K562 (cell line): ENCODE results near the gene TCF25. TPM values are rescaled to one million over a fixed set of nuclear protein-coding genes. Genes with fewer than 3 reads are reported as not detected.

ENCODE experiments used
- ATAC-seq: fragments of 200-7000 bp; cut with Tn5 transposase; 3 replicates; pipeline ENCODE4 v1.9.1; 2020; ENCODE audit warnings: moderate library complexity
- BruUV-seq: library from RNA; stranded (reverse); fragments of 400-500 nt; replicated peaks from 2 replicates; lab custom pipeline; 2021; lab: Mats Ljungman, UMichigan
- CTCF ChIA-PET: fragments of 300-600 bp; formaldehyde crosslinking; extraction: SDS; loops from one replicate; lab custom pipeline; 2021; ENCODE audit warnings: low intra/inter-chr PET ratio; lab: Yijun Ruan, JAX
- POLR2A ChIA-PET: fragments of 300-600, 350-650 bp; sonication (Branson Sonifier 250); formaldehyde crosslinking; extraction: SDS; loops from one replicate; lab custom pipeline; 2021; ENCODE audit warnings: antibody characterized with exemption, inconsistent platforms; lab: Yijun Ruan, JAX
- DNase-seq, 4 experiments: peaks; one replicate each; pipeline versions ENCODE4 v3.0.0 to v3.0.0-alpha.2; 2011 to 2018; ENCODE audit warnings: low spot score in 3 of 4, mixed read lengths in 3 of 4; ENCODE audit errors: extremely low read depth in 1 of 4
- FAIRE-seq: peaks from 2 replicates; lab custom pipeline; 2011; peaks lifted over from hg19 to GRCh38; lab: Jason Lieb, UNC
- H2AFZ ChIP-seq: 2 replicates; pipeline ENCODE4 v1.6.0; 2011; ENCODE audit warnings: low read depth, low read length, control low read depth, inconsistent platforms
- H3K27ac ChIP-seq: fragments of 200-600 bp; 3 replicates; pipeline ENCODE4 v1.8.0; 2011; ENCODE audit warnings: low read depth, mild to moderate bottlenecking, control low read depth, inconsistent platforms, low read length, moderate library complexity, mixed read lengths; ENCODE audit errors: extremely low read depth
- H3K27me3 ChIP-seq, 2 experiments: fragments of 300-600 bp in 1 of 2; 2 replicates in 1 of 2; 3 replicates in 1 of 2; pipeline versions ENCODE4 v1.6.0 to v1.8.0; 2011; ENCODE audit warnings: inconsistent platforms in 2 of 2, low read length in 2 of 2, mild to moderate bottlenecking in 1 of 2, mixed read lengths in 1 of 2, moderate library complexity in 1 of 2; ENCODE audit not compliant: control insufficient read depth in 2 of 2, insufficient read depth in 2 of 2
- H3K36me3 ChIP-seq: fragments of 300-600 bp; 3 replicates; pipeline ENCODE4 v1.8.0; 2011; ENCODE audit warnings: mild to moderate bottlenecking, low read length, inconsistent platforms; ENCODE audit not compliant: control insufficient read depth, insufficient read depth
- H3K4me1 ChIP-seq, 2 experiments: fragments of 200-600 bp in 1 of 2; replicated peaks in 1 of 2; 2 replicates in 1 of 2; 3 replicates in 1 of 2; pipeline versions ENCODE4 v1.5.1 to v1.8.0; 2011; ENCODE audit warnings: inconsistent platforms in 2 of 2, low read length in 2 of 2, mild to moderate bottlenecking in 1 of 2, mixed read lengths in 1 of 2, moderate library complexity in 1 of 2; ENCODE audit not compliant: control insufficient read depth in 2 of 2, insufficient read depth in 2 of 2
- H3K4me2 ChIP-seq: 2 replicates; pipeline ENCODE4 v1.6.1; 2011; ENCODE audit warnings: low read length, control low read depth, inconsistent platforms, mixed read lengths; ENCODE audit not compliant: insufficient read depth
- H3K4me3 ChIP-seq: fragments of 200-600 bp; sonication (generic), shearing (Covaris generic); 2 replicates; pipeline ENCODE4 v1.5.1; 2016; ENCODE audit warnings: control low read depth, inconsistent platforms
- H3K79me2 ChIP-seq: fragments of 200-600 bp; 3 replicates; pipeline ENCODE4 v1.8.0; 2011; ENCODE audit warnings: low read length, inconsistent platforms; ENCODE audit not compliant: control insufficient read depth, insufficient read depth
- H3K9ac ChIP-seq, 2 experiments: 2 replicates each; pipeline versions ENCODE4 v1.6.0 to v1.6.1; 2011; ENCODE audit warnings: low read depth in 2 of 2, low read length in 2 of 2, control low read depth in 1 of 2, inconsistent platforms in 1 of 2, mild to moderate bottlenecking in 1 of 2, mixed read lengths in 1 of 2; ENCODE audit not compliant: insufficient read depth in 1 of 2
- H3K9me1 ChIP-seq: one replicate; pipeline ENCODE4 v1.6.0; 2011; ENCODE audit warnings: inconsistent platforms, mild to moderate bottlenecking, low read length, moderate library complexity; ENCODE audit not compliant: control insufficient read depth, insufficient read depth
- H3K9me3 ChIP-seq: replicated peaks from 2 replicates; pipeline ENCODE4 v1.5.1; 2011; ENCODE audit warnings: low read depth, low read length, inconsistent platforms; ENCODE audit not compliant: control insufficient read depth, insufficient read depth
- H4K20me1 ChIP-seq: replicated peaks from 2 replicates; pipeline ENCODE4 v1.6.1; 2011; ENCODE audit warnings: low read length, inconsistent platforms, mixed read lengths; ENCODE audit not compliant: control insufficient read depth, insufficient read depth
- ETS1 ChIP-seq: conservative IDR thresholded peaks from 2 replicates; pipeline ENCODE4 v1.6.1; 2011; ENCODE audit warnings: low read depth, mild to moderate bottlenecking, low read length; ENCODE audit not compliant: control insufficient read depth
- ETV5 ChIP-seq: sonication (generic); formaldehyde crosslinking; IDR thresholded peaks from 2 replicates; pipeline ENCODE4 v1.4.0; 2020; ENCODE audit warnings: low read depth, mild to moderate bottlenecking, missing genetic modification reagents
- GATA2 ChIP-seq: sonication (generic); formaldehyde crosslinking; IDR thresholded peaks from 2 replicates; pipeline ENCODE4 v1.4.0; 2020; ENCODE audit warnings: mild to moderate bottlenecking, missing genetic modification reagents
- HDAC3 ChIP-seq: fragments of 450-650 bp; IDR thresholded peaks from 2 replicates; pipeline ENCODE4 v1.6.1; 2018; ENCODE audit warnings: borderline replicate concordance, mild to moderate bottlenecking, moderate library complexity; ENCODE audit not compliant: partially characterized antibody
- LCOR ChIP-seq: sonication (generic); formaldehyde crosslinking; IDR thresholded peaks from 2 replicates; pipeline ENCODE4 v1.8.0; 2022; ENCODE audit warnings: mild to moderate bottlenecking, missing genetic modification reagents
- POLR2G ChIP-seq: fragments of 200-400 bp; formaldehyde crosslinking; IDR thresholded peaks from 2 replicates; pipeline ENCODE4 v1.6.1; 2017; ENCODE audit warnings: low read depth, mild to moderate bottlenecking, antibody characterized with exemption, low read length, moderate library complexity
- SRSF9 ChIP-seq: fragments of 200-400 bp; formaldehyde crosslinking; IDR thresholded peaks from 2 replicates; pipeline ENCODE4 v1.6.1; 2017; ENCODE audit warnings: low read depth, low read length, borderline replicate concordance
- TAL1 ChIP-seq: fragments of 450-650 bp; IDR thresholded peaks from 2 replicates; pipeline ENCODE4 v1.6.1; 2016; ENCODE audit warnings: mild to moderate bottlenecking
- U2AF2 ChIP-seq: fragments of 200-400 bp; formaldehyde crosslinking; optimal IDR thresholded peaks from 2 replicates; pipeline ENCODE3; 2017; ENCODE audit warnings: low read depth, mild to moderate bottlenecking, low read length
- USF2 ChIP-seq: sonication (generic); formaldehyde crosslinking; IDR thresholded peaks from 2 replicates; pipeline ENCODE4 v1.5.0; 2020; ENCODE audit warnings: missing genetic modification reagents
- ZNF212 ChIP-seq: fragments of 450-650 bp; formaldehyde crosslinking; IDR thresholded peaks from 2 replicates; pipeline ENCODE4 v1.4.0; 2020; ENCODE audit warnings: mild to moderate bottlenecking
- ZNF785 ChIP-seq: fragments of 250-450 bp; sonication (Bioruptor Pico); IDR thresholded peaks from 2 replicates; pipeline ENCODE4 v1.4.0; 2020; ENCODE audit warnings: mild to moderate bottlenecking
- WGBS: fragments of 100-300 bp; shearing (Covaris generic); methylation state at CpG from one replicate; pipeline ENCODE4 v1.1.6; 2016; ENCODE audit warnings: low coverage, mixed read lengths; ENCODE audit not compliant: insufficient coverage; ENCODE audit errors: missing lambda C conversion rate; 5-methylcytosine and 5-hydroxymethylcytosine counted together
- in situ Hi-C: fragments of 300-500 bp; cut with MboI; formaldehyde crosslinking; loops from 4 replicates; pipeline ENCODE4 v1.15.0; 2018; ENCODE audit warnings: inconsistent platforms, mixed read lengths
- intact Hi-C: fragments of 100-400 bp; cut with micrococcal nuclease; formaldehyde crosslinking; loops from 2 replicates; pipeline ENCODE4 v1.14.2; 2022
- polyA plus RNA-seq, 8 experiments: library from polyadenylated mRNA; depleted of rRNA in 4 of 8; stranded (reverse) in 5 of 8; unstranded in 3 of 8; fragments of >200 nt; fragmentation: Nextera tagmentation in 2 of 8; fragmentation: Illumina TruSeq in 1 of 8; extraction: Ambion mirVana in 2 of 8; extraction: Trizol in 1 of 8; gene quantifications; 2 replicates each; pipeline versions ENCODE4 v1.2.1 to v1.2.3, GENCODE V29; 2011 to 2014; ENCODE audit warnings: inconsistent platforms in 1 of 8, missing spikeins in 1 of 8
- total RNA-seq, 7 experiments: library from RNA; depleted of rRNA in 6 of 7; stranded (reverse); fragments of >200 nt in 6 of 7; fragmentation: Illumina TruSeq in 2 of 7; extraction: Trizol in 2 of 7; gene quantifications; 2 replicates each; pipeline versions ENCODE4 v1.2.1 to v1.2.3, GENCODE V29; 2011 to 2021; ENCODE audit warnings: low replicate concordance in 1 of 7

The TCF25 gene
- total and polyA plus RNA-seq, 9 of the 15 experiments (the other 6 are each of a cell fraction or from before 2014, with no cell fraction given): 9.0 to 154 (median 83.8) TPM

DNA sequence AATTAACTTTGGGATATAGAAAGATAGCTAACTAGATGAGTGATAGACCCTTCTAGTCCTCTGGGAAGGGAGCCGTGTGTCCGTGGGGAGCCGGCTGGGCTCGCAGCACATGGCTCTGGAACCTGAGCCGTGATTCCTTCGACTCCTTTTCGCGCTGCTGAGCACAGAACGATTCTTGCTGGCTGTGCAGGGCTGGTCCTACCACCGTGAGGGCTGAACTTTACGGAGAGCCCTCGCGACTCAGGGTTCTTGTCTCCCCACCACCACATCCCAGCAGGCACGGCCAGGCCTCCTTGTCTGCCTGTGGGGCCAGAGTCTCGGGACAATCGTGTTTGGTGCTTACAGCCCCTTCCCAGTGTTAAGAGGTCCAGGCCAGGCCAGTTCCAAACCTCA lies 13.8 kb upstream of the TCF25 start:
- no peak for DNase-seq
- no peaks in the 10 kb centered on the region; the same call in 2 of the 3 replicates for H3K36me3 ChIP-seq
- H3K4me1 ChIP-seq: peaks cover 3 to 39% of the 10 kb centered on the region in 2 experiments
- H3K9me3 ChIP-seq: no peaks in the 10 kb centered on the region
- in situ Hi-C loops: loop anchor here (5.0 to 10.0 kb wide), 2 partner anchors 157 to 265 kb away; partner anchors contain the start of gene SPATA2L
- H4K20me1 ChIP-seq: no peaks in the 10 kb centered on the region
- no peak overlapping the region for H2AFZ ChIP-seq
- TF ChIP-seq HDAC3 (no peak), ZNF785 (CRISPR knock-in tag) (no peak), U2AF2 (no peak)
- TF ChIP-seq, all 486 proteins: peak for 0
- Histone ChIP-seq H3K4me2 (no peak overlapping the region), H3K79me2 (no peaks in the 10 kb centered on the region), H3K27me3 (no peaks in the 10 kb centered on the region), H3K27ac (no peak overlapping the region), H3K4me3 (no peak overlapping the region), H3K9me1 (no peaks in the 10 kb centered on the region), H3K9ac (peak overlapping the region in 1 of 2 experiments; percentile 58; a peak in 1 of 4 replicates)
- ChIA-PET POLR2A (interaction anchor here (0.6 to 3.5 kb wide), 3 partner anchors 13 to 153 kb away, joined by 3 to 25 read pairs (median 7); partner anchors contain the start of gene TCF25), CTCF (no interaction called here)
- FAIRE-seq (no peak), ATAC-seq (no peak)
- 61% methylated on average over 16 of the region's 16 CpGs for WGBS
- BruUV-seq: no TSS peak
- intact Hi-C loops: loop anchor here (2.0 kb wide), 2 partner anchors 43 to 67 kb away; partner anchors contain the start of gene FANCA

GRCh38 chr16:89860747-89861304 lies 12.6 kb upstream of the TCF25 start:
- Histone ChIP-seq H2AFZ (peak overlapping the region; percentile 71), H3K27me3 (no peaks in the 10 kb centered on the region), H3K79me2 (no peaks in the 10 kb centered on the region), H3K9ac (peak overlapping the region in 1 of 2 experiments; percentile 43; a peak in 1 of 4 replicates), H3K36me3 (no peaks in the 10 kb centered on the region; the same call in 2 of the 3 replicates), H3K4me3 (no peak overlapping the region), H3K9me3 (no peaks in the 10 kb centered on the region), H4K20me1 (no peaks in the 10 kb centered on the region), H3K4me2 (no peak overlapping the region), H3K9me1 (no peaks in the 10 kb centered on the region), H3K27ac (no peak overlapping the region), H3K4me1 (peaks cover 3 to 34% of the 10 kb centered on the region in 2 experiments)
- ATAC-seq: peak; percentile 98
- in situ Hi-C loops (loop anchor here (5.0 to 10.0 kb wide), 2 partner anchors 159 to 266 kb away; partner anchors contain the start of gene SPATA2L), intact Hi-C loops (loop anchor here (1.0 to 2.0 kb wide), 3 partner anchors 44 to 155 kb away; partner anchors contain the start of gene FANCA)
- FAIRE-seq: peak; percentile 91
- WGBS: 18% methylated on average over 21 of the region's 28 CpGs
- CTCF ChIA-PET: interaction anchor here (0.9 to 1.6 kb wide), 3 partner anchors 107 to 160 kb away, joined by 4 to 18 read pairs (median 5); partner anchors contain the start of gene SPATA2L
- DNase-seq: peak; percentile 82 to 97 (median 94)
- no TSS peak for BruUV-seq
- POLR2A ChIA-PET: interaction anchor here (0.6 to 3.5 kb wide), 6 partner anchors 12 to 351 kb away, joined by 3 to 25 read pairs (median 4); partner anchors contain the start of gene TCF25
- no peak for TF ChIP-seq TAL1
- no peak for TF ChIP-seq SRSF9
- TF ChIP-seq ETV5 (CRISPR knock-in tag): 0 out of 2 replicates have a peak, but pooled peaks have one; percentile 16
- 0 out of 2 replicates have a peak, but pooled peaks have one; percentile 41 for TF ChIP-seq ETS1
- no peak for TF ChIP-seq USF2 (CRISPR knock-in tag)
- no peak for TF ChIP-seq ZNF212 (CRISPR knock-in tag)
- no peak for TF ChIP-seq GATA2 (CRISPR knock-in tag)
- TF ChIP-seq LCOR (CRISPR knock-in tag): peak; percentile 52; the same call in 1 of the 2 replicates
- peak; percentile 45; the same call in 1 of the 2 replicates for TF ChIP-seq POLR2G
